ENCODE results near the gene NCAM1. TPM values are rescaled to one million over a fixed set of nuclear protein-coding genes. Genes with fewer than 3 reads are reported as not detected.

Gene NCAM1
- total RNA-seq, 2 donors from 2014 or later = 0.60 TPM; not detected in 1

DNA sequence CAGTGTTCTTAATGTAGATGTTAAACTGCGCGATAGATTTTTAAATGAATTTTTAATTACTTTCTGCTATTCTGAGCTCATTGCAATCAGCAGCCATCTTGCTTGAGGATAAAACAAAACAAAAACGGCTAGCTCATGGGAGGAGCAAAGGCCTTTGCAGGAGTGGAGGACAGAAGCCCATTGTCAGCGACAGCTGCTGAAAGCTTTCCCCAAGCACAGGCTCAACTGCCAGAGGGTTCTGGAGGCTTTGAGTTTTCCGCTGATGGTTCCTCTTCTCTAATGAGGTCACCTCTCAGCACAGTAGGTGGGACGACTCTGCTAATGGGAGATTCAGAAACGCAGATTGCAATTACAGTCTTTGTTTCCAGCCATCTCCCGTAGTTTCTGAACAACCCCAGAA lies 186.0 kb downstream of the NCAM1 start:
- Mint-ChIP-seq H3K36me3 (ENCODE audit: insufficient read depth in 2 of 2) (no peaks in the 10 kb centered on the region), H3K4me1 (ENCODE audit: low read depth) (no peaks in the 10 kb centered on the region), H3K4me3 (no peak overlapping the region), H3K27me3 (ENCODE audit: low read depth) (no peaks in the 10 kb centered on the region), H3K9me3 (no peaks in the 10 kb centered on the region), H3K27ac (no peak overlapping the region)
- ATAC-seq (replicated peaks in 1 of 2) (no peak), DNase-seq (no peak)

DNA sequence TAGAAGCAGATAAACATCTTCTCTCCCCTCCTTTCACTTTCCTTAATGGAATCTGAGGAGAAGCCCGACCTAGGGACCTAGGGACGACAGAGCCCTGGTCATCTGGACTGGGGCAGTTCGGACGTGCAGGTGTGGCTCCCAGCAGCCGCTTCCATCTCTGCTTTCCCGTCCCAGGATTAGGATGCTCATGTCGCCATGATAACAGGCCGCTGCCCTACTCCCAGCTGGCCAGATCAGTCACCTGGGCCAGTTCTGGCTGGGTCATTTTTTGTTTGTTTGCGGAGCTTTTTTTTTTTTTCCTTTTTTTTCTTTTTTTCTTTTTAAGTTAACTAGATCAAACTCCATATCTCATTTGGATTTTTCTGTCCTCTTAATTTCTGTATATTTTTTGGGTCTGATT lies 186.9 kb downstream of the NCAM1 start:
- H3K27ac Mint-ChIP-seq = no peak overlapping the region
- ATAC-seq (replicated peaks in 1 of 2) (no peak), DNase-seq (no peak)
- no peaks in the 10 kb centered on the region for H3K27me3 Mint-ChIP-seq (ENCODE audit: low read depth)
- H3K4me1 Mint-ChIP-seq (ENCODE audit: low read depth) = no peaks in the 10 kb centered on the region
- no peaks in the 10 kb centered on the region for H3K36me3 Mint-ChIP-seq (ENCODE audit: insufficient read depth in 2 of 2)
- no peaks in the 10 kb centered on the region for H3K9me3 Mint-ChIP-seq
- no peak overlapping the region for H3K4me3 Mint-ChIP-seq

DNA sequence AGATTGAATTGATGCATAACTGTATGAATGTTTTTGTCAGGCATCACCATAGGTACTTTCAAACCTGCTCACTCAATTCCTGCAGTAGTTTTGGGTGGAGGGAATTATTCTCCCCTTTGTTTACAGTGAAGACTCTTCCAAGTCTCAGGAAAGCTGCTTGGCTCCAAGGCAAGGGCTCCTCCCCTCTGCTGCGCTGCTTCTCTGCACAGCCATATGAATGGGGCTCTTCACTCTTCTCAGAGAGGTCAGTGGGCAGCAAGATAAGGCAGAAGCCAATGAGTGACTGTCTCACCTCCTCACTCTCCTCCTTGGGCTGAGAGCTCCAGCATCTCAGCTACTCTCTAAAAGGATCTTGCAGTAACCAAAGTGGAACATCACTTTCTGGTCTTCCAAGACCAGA lies 187.4 kb downstream of the NCAM1 start:
- Mint-ChIP-seq H3K27ac (no peak overlapping the region), H3K9me3 (no peaks in the 10 kb centered on the region), H3K4me3 (no peak overlapping the region), H3K27me3 (ENCODE audit: low read depth) (no peaks in the 10 kb centered on the region), H3K4me1 (ENCODE audit: low read depth) (no peaks in the 10 kb centered on the region), H3K36me3 (ENCODE audit: insufficient read depth in 2 of 2) (no peaks in the 10 kb centered on the region)
- ATAC-seq (replicated peaks in 1 of 2) (no peak), DNase-seq (no peak)

DNA sequence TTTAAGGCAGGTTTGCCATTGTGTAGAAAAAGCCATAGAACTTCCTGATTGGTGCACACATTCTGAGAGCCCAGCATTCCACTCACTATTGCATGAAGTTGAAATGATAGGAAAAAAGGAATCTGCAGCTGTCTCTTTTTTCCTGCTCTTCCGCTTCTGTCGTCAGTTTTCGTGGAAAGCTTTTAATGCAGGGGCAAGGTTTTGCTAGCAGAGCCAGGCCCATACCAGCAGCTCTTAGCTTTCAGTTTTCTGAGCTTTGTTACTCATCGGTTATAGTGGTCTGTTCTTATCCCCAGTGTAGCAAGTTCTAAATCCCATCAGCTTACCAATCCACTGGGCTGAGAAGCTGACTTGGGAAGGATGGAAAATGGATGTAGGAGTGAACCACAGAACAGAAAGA lies 190.3 kb downstream of the NCAM1 start:
- DNase-seq (no peak), ATAC-seq (replicated peaks in 1 of 2) (no peak)
- Mint-ChIP-seq H3K4me1 (ENCODE audit: low read depth) (no peaks in the 10 kb centered on the region), H3K4me3 (no peak overlapping the region), H3K36me3 (ENCODE audit: insufficient read depth in 2 of 2) (no peaks in the 10 kb centered on the region), H3K9me3 (no peaks in the 10 kb centered on the region), H3K27ac (no peak overlapping the region), H3K27me3 (ENCODE audit: low read depth) (no peaks in the 10 kb centered on the region)

- no peak for ATAC-seq (replicated peaks in 1 of 2)
Observed at GRCh38 chr11:113152500-113152899, 191.3 kb downstream of the NCAM1 start.

GRCh38 chr11:113153847-113154246 lies 192.6 kb downstream of the NCAM1 start:
- no peak for ATAC-seq (replicated peaks in 1 of 2)
- Mint-ChIP-seq H3K36me3 (ENCODE audit: insufficient read depth in 2 of 2) (no peaks in the 10 kb centered on the region), H3K27me3 (ENCODE audit: low read depth) (no peaks in the 10 kb centered on the region), H3K9me3 (no peaks in the 10 kb centered on the region), H3K4me1 (ENCODE audit: low read depth) (no peaks in the 10 kb centered on the region), H3K4me3 (no peak overlapping the region), H3K27ac (no peak overlapping the region)
- DNase-seq = no peak

More at GRCh38 chr11:113152500-113152899, 191.3 kb downstream of the NCAM1 start:
- Mint-ChIP-seq H3K9me3 (no peaks in the 10 kb centered on the region), H3K36me3 (ENCODE audit: insufficient read depth in 2 of 2) (no peaks in the 10 kb centered on the region), H3K4me1 (ENCODE audit: low read depth) (no peaks in the 10 kb centered on the region), H3K27ac (no peak overlapping the region), H3K27me3 (ENCODE audit: low read depth) (no peaks in the 10 kb centered on the region), H3K4me3 (no peak overlapping the region)
- DNase-seq = no peak

DNA sequence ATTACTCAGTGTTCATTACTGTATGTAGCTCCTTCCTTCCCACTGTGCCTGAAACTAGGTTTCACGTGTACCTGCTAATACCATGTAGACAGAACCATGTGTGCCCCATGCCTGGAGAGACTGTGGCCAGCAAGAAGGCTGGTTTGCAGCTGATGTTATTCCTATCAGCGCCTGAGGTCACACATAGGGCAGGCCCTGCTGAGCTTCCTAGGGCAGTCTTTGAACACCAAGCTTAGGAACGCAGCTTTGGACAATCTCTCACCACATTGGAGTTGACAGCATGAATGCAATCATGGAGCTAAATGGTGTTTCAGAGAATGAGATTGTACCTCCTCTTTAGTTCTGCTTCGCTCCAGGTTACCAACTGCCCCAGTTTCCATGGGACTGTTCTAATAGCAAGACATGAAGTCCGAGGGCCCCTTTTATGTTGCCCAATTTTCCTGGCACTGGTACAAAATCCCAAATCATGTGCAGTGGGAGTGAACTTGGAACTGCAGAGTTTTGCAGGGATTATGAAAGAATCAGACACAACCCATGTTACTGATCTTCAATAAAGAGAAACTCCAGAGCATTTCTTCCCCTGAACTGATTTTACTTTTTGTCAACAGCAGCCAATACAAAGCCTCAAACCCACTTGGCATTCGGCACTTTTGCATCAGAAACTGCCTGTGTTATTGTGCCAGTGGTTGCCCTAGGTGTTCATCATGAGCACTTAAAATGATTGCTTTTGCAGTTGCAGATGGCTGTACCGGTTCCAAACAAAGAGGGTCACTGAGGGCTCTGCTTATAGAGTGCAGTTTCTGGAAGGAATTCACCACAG lies 199.0 kb downstream of the NCAM1 start:
- H3K4me1 Mint-ChIP-seq (ENCODE audit: low read depth) = no peaks in the 10 kb centered on the region
- H3K36me3 Mint-ChIP-seq (ENCODE audit: insufficient read depth in 2 of 2) = no peaks in the 10 kb centered on the region

DNA sequence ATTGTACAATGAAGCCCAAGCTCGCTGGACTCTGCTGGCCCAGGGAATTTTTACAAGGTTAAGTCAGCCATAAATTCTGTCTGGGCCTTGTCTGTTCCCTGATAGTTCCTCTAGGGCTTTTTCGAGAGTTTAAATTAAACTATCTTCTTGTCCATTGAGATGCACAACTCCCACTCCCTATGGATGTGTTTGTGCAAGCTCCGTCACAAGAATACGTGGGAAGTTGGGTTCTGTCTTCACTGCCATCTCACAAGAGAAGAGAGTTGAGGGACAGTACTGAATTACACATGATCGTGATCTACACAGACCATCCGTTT lies 199.5 kb downstream of the NCAM1 start:
- ATAC-seq (replicated peaks in 1 of 2) = no peak

More for the DNA sequence above, 199.0 kb downstream of the NCAM1 start:
- Mint-ChIP-seq H3K27ac (no peak overlapping the region), H3K27me3 (ENCODE audit: low read depth) (no peaks in the 10 kb centered on the region), H3K9me3 (no peaks in the 10 kb centered on the region), H3K4me3 (no peak overlapping the region)
- no peak for ATAC-seq (replicated peaks in 1 of 2)
- DNase-seq = no peak

GRCh38 chr11:113161711-113162591 lies 200.7 kb downstream of the NCAM1 start:
- H3K27ac Mint-ChIP-seq = no peak overlapping the region
- no peaks in the 10 kb centered on the region for H3K9me3 Mint-ChIP-seq
- H3K4me1 Mint-ChIP-seq (ENCODE audit: low read depth) = no peaks in the 10 kb centered on the region
- ATAC-seq (replicated peaks in 1 of 2) (no peak), DNase-seq (no peak)
- H3K27me3 Mint-ChIP-seq (ENCODE audit: low read depth) = no peaks in the 10 kb centered on the region
- no peak overlapping the region for H3K4me3 Mint-ChIP-seq
- no peaks in the 10 kb centered on the region for H3K36me3 Mint-ChIP-seq (ENCODE audit: insufficient read depth in 2 of 2)

More for the DNA sequence above, 199.5 kb downstream of the NCAM1 start:
- Mint-ChIP-seq H3K9me3 (no peaks in the 10 kb centered on the region), H3K27ac (no peak overlapping the region), H3K4me3 (no peak overlapping the region), H3K4me1 (ENCODE audit: low read depth) (no peaks in the 10 kb centered on the region), H3K27me3 (ENCODE audit: low read depth) (no peaks in the 10 kb centered on the region), H3K36me3 (ENCODE audit: insufficient read depth in 2 of 2) (no peaks in the 10 kb centered on the region)
- DNase-seq = no peak

GRCh38 chr11:113162592-113162962 lies 201.4 kb downstream of the NCAM1 start:
- H3K4me1 Mint-ChIP-seq (ENCODE audit: low read depth) = no peaks in the 10 kb centered on the region
- no peaks in the 10 kb centered on the region for H3K9me3 Mint-ChIP-seq
- ATAC-seq (replicated peaks in 1 of 2) (no peak), DNase-seq (no peak)
- no peaks in the 10 kb centered on the region for H3K36me3 Mint-ChIP-seq (ENCODE audit: insufficient read depth in 2 of 2)
- no peaks in the 10 kb centered on the region for H3K27me3 Mint-ChIP-seq (ENCODE audit: low read depth)
- no peak overlapping the region for H3K4me3 Mint-ChIP-seq
- H3K27ac Mint-ChIP-seq = no peak overlapping the region

DNA sequence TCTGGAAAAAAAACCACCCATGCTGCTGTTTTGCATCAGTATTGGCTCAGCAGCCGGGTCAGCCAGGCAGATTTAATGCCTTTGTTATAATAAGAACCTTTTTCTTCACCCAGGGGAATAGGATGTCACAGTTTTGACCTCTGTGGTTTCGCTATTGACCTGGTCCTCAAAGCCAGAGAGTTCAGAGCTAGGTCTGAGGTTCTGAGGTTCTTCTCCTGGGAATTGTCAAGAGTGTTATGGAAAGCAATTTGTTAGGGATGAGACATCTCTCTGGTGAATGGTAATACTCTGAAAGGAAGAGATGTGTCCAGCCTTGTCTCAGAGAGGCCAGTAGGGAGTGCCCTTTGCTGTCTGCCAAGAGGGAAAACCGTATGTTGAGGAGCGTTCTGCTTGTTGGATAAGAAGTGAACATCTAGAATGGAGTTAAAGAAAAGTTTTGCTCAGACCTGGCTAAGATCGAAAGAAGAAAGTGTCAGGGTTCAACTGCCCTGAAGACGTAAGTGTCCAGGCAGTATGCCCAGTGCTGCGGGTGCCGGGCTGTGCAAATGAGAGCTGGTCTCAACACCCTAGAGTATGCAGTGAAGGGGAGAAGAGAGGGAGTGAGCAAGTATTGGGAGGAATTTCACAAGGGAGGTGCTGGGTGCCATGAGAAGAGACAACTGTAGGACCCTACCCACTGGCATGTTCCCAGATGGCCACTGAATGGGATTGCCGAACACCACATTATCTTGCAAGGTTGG lies 202.2 kb downstream of the NCAM1 start:
- no peak overlapping the region for H3K27ac Mint-ChIP-seq
- H3K9me3 Mint-ChIP-seq = no peaks in the 10 kb centered on the region
- ATAC-seq (replicated peaks in 1 of 2) (no peak), DNase-seq (no peak)
- no peaks in the 10 kb centered on the region for H3K36me3 Mint-ChIP-seq (ENCODE audit: insufficient read depth in 2 of 2)
- H3K27me3 Mint-ChIP-seq (ENCODE audit: low read depth) = no peaks in the 10 kb centered on the region
- no peak overlapping the region for H3K4me3 Mint-ChIP-seq
- H3K4me1 Mint-ChIP-seq (ENCODE audit: low read depth) = no peaks in the 10 kb centered on the region

DNA sequence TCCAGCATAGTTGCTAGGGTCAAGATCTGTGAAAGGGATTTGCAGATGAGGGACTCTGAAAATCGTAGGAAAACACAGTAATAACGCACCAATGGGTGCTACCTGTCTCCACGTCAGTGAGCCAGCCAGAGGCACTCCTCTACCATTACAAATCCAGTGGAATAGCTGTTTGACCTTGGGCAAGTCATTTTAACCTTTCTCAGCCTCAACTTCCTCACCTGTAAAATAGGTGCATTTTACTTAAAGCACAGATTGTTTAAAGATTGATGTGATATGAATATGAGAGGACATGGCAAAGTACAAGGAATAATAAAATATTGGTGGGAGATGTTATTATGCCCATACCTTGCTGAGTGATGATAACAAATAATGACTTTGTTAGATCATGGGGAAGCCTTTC lies 205.1 kb downstream of the NCAM1 start:
- no peaks in the 10 kb centered on the region for H3K36me3 Mint-ChIP-seq (ENCODE audit: insufficient read depth in 2 of 2)
- H3K9me3 Mint-ChIP-seq = no peaks in the 10 kb centered on the region
- H3K4me1 Mint-ChIP-seq (ENCODE audit: low read depth) = no peaks in the 10 kb centered on the region
- ATAC-seq (replicated peaks in 1 of 2) (no peak), DNase-seq (no peak)
- no peaks in the 10 kb centered on the region for H3K27me3 Mint-ChIP-seq (ENCODE audit: low read depth)
- no peak overlapping the region for H3K27ac Mint-ChIP-seq
- H3K4me3 Mint-ChIP-seq = no peak overlapping the region

DNA sequence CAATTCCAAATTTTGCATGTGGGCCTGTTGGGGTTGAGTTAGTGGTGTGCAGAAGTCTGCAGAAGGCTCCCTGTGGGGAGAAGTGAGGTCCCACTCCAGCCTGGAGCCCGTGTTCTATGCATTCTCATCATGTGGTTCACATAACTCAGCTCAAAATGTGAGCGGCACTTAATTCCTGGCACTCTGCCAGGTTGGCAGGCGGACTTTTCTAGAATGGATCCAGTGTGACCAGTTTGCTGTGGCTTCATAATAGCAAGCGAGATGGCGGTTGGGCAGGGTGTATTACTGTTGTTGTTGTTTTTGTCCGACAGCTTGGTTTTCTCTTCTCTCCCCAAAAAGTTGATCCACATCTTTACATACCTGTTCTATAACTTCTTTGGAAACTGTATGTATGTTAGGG lies 206.4 kb downstream of the NCAM1 start:
- Mint-ChIP-seq H3K36me3 (ENCODE audit: insufficient read depth in 2 of 2) (no peaks in the 10 kb centered on the region), H3K9me3 (no peaks in the 10 kb centered on the region), H3K27ac (no peak overlapping the region), H3K27me3 (ENCODE audit: low read depth) (no peaks in the 10 kb centered on the region), H3K4me1 (ENCODE audit: low read depth) (no peaks in the 10 kb centered on the region), H3K4me3 (no peak overlapping the region)
- ATAC-seq (replicated peaks in 1 of 2) (no peak), DNase-seq (no peak)
